A673 (cell line): Measurements from ENCODE around the gene BATF3.

Experiments
- CTCF ChIP-seq: fragments of 300-800, 200-600 bp; sonication (generic); conservative IDR thresholded peaks from 2 replicates; pipeline ENCODE4 v1.5.1; 2017; ENCODE audit warnings: low read depth, mild to moderate bottlenecking, antibody characterized with exemption, low read length, moderate library complexity, mixed read lengths
- EZH2 ChIP-seq: fragments of 200-600 bp; sonication (generic); IDR thresholded peaks from 2 replicates; pipeline ENCODE4 v1.6.1; 2017; ENCODE audit warnings: borderline replicate concordance, low read depth, mild to moderate bottlenecking, mixed read lengths, antibody characterized with exemption, low read length; ENCODE audit not compliant: poor library complexity, severe bottlenecking

- TF ChIP-seq CTCF (no peak), EZH2 (no peak)
Measured at GRCh38 chr1:212746546-212746945, 46.9 kb upstream of the BATF3 start.
